ENCODE results near the gene MC1R.

Gene MC1R

DNA sequence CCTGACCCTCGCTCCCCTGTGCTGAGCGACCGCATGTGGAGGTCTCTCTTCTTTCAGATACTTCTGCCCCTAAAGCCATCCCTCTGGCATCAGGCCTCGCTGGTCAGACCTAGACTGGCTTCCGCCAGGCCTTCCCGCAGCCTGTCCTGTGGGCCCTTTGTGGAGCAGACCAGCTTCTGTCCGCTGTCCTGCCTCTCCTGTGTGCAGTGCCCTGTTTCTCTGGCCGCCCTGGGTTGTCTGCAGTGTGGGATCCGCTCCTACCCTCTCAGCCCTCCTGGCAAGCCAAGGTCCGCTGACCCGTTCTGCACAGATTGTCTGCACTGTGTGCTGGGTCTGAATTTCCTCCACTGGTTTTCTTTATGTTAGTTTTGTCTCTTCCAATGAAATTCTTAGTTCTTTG is 21.5 kb upstream of the MC1R start:
- DNase-seq, result no peak

DNA sequence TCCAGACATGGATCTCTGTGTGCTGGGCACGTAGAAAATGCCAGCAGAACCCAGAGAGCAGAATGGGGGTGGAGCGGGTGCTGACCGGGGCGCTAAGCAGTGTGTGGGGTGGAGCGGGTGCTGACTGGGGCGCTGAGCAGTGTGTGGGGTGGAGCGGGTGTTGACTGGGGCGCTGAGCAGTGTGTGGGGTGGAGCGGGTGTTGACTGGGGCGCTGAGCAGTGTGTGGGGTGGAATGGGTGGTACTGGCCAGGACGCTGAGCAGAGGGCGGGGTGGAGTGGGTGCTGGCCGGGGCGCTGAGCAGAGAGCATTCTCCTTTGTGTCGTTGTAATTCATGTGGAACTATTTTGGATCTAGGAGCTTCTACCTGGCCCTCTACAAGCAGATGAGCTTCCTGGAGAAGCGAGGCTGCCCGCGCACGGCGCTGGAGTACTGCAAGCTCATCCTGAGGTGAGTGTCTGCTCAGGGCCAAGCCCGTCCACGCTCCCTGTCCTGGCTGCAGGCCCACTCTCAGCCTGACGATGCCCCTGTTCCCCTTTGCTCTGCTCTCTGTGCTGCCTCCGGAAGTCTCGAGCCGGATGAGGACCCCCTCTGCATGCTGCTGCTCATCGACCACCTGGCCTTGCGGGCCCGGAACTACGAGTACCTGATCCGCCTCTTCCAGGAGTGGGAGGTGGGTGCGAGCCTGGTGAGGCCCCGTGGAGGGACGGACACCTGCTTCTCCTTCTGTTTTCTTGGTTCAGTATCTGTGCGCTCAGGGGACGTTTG is 20.3 kb upstream of the MC1R start:
- no peak for DNase-seq

DNA sequence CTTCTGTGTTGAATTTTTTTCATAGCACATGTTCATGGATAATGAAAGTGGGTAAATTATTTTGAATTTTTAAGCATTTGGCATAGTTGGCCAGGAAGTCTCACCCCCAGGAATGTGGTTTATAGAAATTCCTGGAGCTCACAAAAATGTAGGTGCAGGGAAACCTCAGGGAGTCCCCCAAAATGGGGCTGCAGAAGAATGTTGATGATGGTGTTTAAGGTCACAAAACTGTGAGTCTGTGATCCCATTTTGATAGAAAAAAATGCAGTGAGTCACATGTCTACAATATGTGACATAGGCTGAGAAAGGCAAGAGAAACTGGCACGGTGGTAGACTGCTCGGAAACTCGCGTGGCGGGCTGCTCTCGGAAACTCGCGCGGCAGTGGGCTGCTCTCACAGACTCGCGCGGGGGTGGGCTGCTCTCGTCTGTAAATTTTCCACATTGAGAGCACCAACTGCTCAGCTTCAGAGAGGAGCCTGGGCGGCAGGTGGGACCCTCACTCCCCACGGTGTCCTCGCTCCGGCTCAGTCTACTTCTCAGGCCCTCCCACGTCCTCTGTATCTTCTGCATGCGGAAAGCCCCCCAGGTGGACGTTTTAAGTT is 18.7 kb upstream of the MC1R start:
- DNase-seq, result no peak

DNA sequence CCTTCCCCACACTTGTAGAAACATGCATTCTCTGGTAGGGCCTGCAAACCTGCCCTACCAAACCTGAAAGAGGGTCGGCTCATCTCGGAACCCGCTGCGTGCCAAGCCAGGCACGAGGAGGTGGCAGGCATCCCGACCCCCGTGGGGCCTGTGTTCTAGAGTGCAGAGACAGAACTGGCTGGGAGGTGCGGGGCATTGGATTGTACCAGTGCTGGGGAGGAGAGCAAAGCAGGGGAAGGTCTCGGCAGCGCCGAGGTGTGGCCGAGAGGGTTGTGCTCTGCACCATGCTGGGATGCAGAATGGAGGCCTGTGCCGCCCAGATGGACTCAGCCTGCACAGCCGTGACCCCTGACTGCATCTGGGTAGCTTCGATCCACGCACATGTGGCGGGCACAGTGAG is 17.8 kb upstream of the MC1R start:
- DNase-seq, result no peak

DNA sequence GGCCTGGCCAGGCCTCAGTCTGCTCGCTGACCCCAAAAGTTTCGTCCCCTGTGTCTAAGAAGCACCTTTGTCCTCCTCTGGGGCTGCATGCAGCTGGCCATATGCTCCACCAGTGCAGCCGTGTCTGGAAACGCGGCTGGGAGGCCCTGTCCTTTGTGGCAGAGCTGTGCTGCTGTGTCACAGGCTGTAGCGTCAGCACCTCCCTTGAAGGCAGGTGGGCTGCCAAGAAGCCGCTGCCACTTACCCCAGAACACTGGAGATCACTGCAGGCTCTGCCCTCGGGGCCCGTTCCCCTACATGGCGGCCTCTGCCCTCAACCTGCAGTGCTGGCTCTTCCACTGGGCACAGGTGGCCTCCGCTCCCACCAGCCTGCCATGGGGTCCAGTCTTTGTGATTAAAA is 15.7 kb upstream of the MC1R start:
- no peak for DNase-seq

DNA sequence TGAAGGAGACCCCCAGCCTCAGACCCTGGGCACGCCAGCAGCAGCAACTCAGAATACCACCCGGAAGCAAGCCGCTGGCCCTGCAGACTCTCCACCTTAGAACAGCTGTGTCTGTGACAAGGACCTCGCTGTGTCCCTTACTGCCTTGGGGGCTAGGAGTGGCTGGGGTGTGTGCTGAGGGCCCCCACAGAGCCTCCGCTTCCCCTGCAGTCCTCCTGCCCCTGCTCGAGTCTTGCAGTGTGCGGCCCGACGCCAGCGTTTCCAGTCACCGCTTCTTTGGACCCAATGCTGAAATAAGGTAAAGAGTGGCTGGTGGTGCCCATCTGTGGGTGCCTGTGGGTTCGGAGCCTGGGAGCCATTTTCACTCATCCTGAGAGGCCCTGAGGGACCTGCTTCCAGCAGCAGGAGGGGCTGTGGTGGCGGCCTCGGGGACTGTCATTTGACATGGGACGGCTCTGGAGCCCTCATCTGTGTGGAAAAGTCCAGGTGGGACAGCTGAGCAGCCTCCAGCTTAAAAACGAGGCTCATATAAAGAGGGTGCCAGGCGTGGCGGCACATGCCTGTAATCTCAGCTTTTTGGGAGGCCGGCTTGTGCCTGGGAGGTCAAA is 14.7 kb upstream of the MC1R start:
- no peak for DNase-seq

DNA sequence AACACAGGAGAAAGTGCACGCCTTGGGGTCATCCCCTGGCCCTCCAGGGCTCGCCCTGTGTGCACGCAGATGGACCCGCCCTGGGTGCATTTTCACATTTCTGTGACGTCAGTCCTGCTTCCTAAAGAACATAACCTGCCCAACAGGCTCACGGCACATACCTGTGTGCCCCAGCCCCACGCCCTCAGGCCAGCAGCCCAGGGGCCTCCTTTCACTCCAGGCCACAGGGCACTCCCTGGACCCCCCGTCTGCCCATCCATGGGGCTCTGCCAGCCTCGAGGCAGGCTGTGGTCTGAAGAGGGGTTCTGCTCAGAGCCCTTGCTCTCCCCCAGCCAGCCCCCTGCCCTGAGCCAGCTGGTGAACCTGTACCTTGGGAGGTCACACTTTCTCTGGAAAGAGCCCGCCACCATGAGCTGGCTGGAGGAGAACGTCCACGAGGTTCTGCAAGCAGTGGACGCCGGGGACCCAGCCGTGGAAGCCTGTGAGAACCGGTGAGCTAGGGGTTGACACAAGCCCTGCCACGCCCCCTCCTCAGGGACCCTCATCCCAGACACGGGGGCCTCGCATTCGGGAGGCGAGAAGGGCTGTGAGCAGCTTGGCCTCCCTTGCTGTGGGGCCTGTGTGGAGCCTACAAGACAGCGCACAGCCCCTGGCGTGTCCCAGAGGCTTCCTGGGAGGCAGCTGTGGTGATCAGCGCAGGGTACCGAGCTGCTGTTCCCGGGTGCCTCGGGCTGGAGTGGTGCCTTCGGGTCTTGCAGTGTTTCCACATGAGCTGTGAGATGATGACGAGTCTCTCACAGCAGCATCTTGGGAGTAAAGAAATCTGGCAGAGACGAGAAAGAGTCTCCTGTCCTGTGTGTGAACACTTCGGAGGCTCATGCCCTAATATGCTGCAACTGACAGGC is 13.8 kb upstream of the MC1R start:
- DNase-seq, result no peak

DNA sequence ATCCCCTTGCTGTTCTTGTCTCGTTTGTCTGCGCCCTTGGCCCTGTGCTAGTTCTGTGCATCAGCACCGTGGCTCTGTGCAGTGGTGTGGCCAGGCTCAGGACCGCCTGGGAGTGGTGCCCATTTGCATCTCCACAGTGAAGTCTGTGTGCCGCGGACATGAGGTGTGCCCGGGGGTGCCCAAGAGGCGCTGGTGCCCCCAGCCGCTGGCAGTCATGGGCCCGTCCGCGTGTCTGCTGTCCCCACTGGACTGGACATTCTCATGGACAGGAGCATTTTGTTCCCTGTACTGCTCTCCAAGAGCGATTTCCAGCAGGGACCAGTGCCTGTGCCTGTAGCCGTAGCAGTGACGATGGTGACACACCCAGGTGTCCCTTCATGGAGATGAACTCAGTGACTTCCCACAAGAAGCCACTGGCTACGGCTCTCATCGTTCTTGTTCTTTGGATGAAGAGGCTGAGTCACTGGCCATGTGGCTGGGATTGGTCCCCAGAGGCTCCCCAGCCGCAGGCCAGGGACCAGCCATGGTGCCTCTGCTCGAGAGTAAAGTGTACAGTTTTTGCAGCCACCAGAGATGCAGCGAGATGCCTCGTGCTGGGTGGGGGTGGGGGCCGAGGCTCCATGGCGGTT is 13.0 kb upstream of the MC1R start:
- no peak for DNase-seq

DNA sequence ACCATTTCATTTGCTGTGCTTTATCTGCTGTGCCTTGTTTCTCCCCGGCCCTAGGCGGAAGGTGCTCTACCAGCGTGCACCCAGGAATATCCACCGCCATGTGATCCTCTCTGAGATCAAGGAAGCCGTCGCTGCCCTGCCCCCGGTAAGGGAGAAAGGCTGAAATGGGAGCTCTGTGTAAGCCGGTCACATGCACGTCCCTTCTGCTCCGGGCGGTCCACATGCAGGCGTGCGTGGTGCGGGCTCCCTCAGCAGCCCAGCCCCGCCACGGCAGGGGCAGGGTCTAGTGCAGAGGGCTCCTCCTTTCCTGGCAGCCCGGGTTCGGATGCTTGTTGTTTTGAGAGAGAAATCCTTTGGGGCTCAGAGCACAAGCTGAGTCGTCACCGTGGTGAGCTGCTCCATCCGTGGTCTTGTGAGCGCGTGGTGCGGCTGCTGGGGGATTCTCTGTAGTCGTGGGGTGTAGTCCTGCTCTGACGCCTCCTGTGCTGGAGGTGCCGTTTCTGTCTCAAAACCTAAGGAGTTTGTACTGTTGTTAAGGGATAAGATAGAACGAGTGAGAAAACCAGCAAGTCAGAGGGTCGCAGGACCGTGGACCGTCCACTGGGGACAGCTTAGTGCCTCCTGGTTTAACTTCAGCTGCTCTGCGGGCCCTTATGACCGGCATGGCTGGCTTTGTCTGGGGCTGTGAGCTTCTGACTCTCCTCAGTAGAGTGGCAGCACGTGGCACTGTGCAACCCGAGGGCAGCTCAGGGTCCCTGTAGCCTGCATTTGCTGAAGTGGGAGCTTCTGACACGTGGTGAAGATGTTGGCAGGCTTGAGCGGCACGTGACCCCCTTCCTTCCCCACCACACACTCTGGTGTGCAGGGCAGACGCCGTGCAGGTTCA is 12.3 kb upstream of the MC1R start:
- DNase-seq, result no peak

DNA sequence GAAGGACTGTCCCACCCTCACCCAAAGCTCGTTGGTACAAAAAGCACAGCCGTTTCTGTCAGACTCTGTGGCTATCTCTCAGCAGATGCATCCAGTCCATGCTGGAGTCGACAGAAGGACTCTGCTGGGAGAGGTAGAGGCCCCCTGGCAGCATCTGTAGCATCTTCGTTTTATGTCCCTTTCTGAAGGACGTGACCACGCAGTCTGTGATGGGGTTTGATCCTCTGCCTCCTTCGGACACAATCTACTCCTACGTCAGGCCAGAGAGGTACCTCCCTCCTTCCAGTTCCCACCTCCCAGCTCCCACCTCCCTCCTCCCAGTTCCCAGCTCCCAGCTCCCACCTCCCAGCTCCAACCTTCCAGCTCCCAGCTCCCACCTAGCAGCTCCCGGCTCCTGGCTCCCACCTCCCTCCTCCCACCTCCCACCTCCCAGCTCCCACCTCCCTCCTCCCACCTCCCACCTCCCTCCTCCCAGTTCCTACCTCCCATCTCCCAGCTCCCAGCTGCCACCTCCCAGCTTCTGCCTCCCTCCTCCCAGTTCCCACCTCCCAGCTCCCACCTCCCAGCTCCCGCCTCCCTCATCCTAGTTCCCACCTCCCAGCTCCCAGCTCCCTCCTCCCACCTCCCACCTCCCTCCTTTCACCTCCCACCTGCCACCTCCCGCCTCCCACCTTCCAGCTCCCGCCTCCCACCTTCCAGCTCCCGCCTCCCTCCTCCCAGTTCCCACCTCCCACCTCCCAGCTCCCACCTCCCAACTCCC is 11.4 kb upstream of the MC1R start:
- no peak for DNase-seq

DNA sequence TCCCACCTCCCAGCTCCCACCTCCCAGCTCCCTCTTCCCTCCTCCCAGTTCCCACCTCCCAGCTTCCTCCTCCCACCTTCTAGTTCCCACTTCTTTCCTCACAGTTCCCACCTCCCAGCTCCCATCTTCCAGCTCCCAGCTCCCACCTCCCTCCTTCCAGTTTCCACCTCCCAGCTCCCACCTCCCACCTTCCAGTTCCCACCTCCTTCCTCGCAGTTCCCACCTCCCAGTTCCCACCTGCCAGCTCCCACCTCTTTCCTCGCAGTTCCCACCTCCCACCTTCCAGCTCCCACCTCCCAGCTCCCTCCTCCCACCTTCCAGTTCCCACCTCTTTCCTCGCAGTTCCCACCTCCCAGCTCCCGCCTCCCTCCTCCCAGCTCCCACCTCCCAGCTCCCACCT is 10.4 kb upstream of the MC1R start:
- DNase-seq, result no peak

DNA sequence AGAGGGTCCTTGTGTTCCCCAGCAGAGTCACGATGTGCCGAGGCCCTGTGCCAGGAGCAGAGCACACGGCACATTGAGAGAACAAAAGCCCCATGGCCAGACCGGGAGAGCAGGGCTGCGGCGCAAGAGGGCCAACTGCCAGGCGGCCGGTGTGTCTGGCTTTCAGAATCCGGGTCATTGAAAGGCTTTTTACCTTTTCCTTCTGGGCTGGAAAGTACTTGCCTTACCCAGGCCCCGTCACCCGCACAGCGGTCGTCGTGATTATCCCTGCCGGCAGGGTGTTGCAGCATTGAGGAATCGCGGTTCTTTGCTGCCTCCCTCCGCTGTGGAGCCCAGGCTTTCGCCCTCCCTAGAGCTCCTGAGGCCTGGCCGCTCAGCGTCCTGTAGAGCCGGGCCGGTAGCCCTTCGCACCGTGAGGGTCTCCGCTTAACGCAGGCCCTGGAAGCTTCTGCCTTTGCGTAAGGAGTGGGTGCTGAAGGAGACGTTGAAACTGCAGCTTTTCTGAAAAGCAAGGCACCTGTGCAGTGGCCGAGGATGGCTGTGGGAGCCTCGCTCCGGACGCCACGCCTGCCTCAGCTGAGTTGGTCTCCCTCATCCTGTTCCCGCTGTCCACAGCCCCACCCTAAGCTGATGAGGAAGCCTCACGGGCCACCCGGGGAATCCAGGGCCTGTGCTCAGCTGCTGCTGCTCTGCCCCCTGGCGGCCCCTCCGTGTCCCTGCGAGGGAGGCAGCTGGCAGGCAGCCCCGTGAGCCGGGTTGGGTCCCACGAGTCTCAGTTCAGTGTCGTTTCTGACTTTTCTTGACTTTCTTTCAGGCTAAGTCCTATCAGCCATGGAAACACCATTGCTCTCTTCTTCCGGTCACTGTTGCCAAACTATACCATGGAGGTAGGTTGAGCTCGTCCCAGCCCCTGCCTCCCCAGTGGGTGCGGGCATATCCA is 8.6 kb upstream of the MC1R start:
- DNase-seq, result peak in 12 of 14 donors; percentile 41 to 81 (median 64)

DNA sequence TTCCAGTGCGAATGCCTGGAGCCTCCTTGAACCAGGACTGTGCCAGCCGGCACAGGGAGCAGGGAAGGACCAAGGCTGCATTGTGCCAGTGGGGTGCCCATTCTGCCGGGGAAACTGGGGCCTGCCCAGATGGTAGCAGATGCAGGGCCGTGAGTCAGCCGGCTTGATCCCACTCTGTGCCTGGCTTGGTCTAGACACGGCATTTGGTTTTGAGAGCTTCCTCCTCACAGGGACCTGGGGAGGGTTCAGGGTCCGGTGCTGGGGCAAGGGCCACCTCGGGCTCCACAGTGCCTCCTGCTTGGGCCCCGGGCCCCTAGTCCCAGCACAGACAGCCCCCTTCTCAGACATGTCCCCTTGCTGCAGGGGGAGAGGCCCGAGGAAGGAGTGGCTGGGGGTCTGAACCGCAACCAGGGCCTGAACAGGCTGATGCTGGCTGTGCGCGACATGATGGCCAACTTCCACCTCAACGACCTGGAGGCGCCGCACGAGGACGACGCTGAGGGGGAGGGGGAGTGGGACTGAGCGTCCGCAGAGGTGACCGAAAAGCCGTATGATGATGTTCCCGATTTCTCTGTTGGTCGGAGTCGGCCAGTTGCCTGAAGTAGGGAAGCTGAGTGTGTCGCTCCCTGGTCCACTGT is 7.8 kb upstream of the MC1R start:
- no peak for DNase-seq

DNA sequence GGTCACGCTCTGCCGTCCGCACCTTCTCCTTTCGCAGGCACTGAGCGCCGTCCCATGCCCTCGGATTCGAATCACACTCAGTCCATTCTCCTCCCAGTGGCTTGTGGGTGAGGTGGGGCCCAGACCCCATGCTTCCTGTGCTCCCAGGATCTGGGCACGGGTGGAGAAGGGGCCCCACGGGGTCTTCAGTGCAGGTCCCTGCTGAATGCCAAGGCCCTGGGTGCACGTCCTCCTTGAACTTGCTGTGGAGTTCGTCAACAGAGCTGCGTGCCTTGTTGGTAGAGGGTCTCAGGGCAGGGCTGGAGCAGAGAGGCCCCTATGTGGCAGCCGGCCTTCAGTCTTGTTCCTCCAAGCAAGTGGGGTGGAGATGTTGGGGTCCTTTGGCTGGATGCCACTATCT is 7.3 kb upstream of the MC1R start:
- no peak for DNase-seq

DNA sequence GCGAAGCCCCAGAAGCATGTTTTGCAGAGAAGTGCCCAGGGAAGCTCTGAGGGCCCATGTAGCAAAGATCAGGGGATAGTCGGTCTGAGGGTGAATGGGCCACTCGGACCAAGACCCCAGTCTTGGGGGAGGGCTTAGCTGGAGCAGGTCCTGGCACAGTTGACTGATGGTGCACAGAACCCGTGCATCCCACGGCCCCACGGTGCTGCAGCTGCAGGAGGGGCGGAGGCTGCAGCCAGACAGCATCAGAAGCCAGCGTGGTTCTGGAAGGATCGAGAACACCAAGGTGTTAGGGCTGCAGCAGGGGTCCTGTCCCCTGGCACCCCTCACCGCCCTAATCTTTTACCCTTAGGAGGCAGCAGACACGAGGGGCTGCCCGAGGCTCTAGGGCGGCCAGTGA is 6.5 kb upstream of the MC1R start:
- DNase-seq, result no peak

DNA sequence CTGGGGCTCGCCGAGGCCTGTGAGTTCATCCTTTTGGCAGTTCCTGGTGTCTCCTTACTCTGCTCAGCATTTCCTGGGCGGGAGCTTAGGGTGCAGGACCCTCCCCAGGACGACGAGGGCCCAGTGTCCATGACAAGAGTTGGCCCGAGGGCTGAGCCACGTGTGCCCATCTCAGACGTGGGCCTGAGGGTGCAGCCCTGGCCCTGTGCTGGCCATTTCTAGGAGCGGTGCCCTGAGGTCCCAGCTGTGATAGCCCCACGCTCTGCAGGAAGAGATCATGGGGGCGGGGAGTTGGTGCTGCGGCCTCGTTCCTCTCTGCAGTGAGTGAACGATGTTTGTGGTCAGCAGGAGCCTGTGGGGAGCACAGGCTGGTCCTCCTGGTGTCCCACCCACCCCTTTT is 6.0 kb upstream of the MC1R start:
- no peak for DNase-seq

DNA sequence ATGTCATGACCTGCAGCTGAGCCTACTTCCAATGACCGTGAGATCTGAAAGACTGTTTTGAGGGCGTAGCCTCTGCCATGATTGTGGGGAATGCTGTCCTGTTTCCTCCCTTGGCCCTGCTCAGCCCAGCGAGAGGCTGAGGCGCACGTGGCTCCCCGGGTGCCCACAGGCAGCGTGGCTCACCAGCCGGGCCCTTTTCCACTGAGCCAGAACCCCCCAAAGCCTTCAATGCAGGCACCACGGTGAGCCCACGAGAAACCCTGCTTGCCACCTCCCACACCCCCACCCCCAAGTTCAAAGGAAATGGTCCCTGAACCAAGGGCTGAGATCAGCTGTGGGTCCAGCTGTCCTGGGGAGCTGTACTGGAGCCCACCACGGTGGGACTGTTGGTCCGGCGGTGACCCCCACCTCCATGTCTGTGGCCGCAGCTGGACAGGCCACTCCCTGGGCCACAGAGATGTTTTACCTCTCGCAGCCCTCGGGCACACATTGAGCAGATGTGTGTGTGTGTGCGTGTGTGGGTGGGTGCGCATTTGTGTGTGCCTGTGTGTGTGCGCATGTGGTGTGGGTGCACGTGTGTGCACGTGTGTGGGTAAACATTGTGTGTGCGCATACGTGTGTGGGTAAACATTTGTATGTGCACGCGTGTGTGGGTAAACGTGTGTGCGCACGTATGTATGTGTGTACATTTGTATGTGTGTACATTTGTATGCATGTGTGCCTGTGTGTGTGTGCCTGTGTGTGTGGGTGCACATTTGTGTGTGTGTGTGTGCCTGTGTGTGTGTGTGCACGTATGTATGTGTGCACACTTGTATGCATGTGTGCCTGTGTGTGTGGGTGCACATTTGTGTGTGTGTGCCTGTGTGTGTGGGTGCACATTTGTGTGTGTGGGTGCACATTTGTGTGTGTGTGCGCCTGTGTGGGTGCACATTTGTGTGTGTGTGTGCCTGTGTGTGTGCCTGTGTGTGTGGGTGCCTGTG is 5.0 kb upstream of the MC1R start:
- DNase-seq, result no peak

Data from C1 segment of cervical spinal cord (tissue), 14 donors.